Medulla oblongata (tissue), 1 donor: ENCODE measurements around the gene CCL18.
"Not testable (repeated sequence)": the region's sequence is repeated elsewhere in the genome, so short reads cannot be mapped to it uniquely, and the experiment has no call there.

Experiments
- DNase-seq: peaks from one replicate; pipeline ENCODE4 v3.0.0-alpha.2; 2015; ENCODE audit errors: extremely low spot score

Gene CCL18

GRCh38 chr17:36103401-36103975 is 39.4 kb downstream of the CCL18 start, which contains the start of gene CCL4:
CCL4 (plus strand) TSS chr17:36103827; CDS start chr17:36103906, 79 bp downstream.
- peak; percentile 12 for DNase-seq

- DNase-seq: not testable (repeated sequence)
Observed at GRCh38 chr17:36104246-36104645, 40.2 kb downstream of the CCL18 start.

- no peak for DNase-seq
Observed at GRCh38 chr17:36104701-36105181, 40.7 kb downstream of the CCL18 start.

- DNase-seq: no peak
Observed at GRCh38 chr17:36105781-36106492, 41.9 kb downstream of the CCL18 start.

DNA sequence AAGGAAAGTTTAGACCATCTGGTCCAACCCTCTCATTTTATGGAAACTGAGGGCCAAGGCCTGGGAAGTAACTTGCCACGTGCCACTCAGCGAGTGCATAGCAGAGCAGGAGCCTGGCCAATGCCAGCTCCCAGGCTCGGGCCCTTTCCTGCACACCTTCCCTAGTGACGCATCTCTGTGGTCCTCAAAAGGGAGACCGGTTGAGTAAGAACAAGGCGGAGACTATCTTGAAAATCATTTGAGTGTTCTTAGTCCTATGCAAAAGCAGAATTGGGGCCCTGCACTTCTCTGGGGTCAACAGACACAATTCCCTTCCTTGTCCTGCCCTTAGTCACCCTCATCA is 42.4 kb downstream of the CCL18 start:
- no peak for DNase-seq

- DNase-seq: no peak
Observed at GRCh38 chr17:36107660-36108059, 43.6 kb downstream of the CCL18 start.

DNA sequence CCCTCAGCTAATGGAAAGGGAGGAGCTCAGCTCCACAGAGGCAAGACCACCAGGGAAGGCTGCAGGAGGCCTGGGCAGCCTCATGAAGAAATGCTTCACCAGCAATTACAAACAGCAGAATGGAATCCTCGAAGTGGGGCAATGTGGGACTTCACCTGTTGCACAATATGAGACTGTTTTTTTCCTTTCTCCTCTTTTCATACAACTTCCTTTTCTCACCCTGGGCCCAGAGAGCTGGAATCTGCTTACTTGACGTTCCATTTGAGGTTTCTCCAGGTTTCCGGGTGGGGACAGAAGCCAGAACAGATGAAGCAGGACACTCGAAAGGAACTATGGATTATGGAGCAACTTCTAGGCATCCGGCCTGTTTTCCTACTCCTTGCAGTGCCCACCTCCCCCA is 44.2 kb downstream of the CCL18 start:
- DNase-seq: not testable (repeated sequence)

DNA sequence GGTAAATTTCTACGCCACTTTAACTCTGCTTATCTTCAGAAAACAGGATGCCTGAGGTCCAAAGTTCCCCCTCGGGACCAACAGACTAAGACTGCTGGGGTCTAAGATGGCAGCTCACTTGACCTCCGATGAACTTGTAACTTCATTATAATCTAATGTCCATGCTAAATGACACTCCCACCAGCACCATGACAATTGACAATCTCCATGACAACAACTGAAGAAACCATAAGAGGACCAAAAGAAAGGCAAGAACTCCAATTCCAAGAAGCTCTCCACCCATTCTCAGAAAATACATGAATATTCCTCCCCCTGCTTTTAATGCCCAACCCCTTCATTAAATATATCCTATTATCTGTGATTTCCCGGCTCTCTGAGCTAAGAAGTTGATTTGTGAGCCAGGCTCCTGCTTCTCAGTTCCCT is 47.0 kb downstream of the CCL18 start:
- DNase-seq: no peak

GRCh38 chr17:36112572-36112971 is 48.5 kb downstream of the CCL18 start:
- DNase-seq: no peak

DNA sequence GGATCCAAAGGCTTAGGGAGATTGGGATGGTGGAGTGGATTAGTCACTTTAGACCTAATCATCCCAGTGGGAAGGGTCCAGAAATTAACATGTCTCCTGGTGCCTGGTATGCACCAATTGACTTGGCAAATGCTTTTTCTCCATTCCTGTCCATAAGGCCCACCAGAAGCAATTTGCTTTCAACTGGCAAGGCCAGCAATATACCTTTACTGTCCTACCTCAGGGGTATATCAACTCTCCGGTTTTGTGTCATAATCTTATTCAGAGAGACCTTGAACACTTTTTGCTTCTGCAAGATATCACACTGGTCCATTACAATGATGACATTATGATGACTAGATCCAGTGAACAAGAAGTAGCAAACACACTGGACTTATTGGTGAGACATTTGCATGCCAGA is 49.1 kb downstream of the CCL18 start:
- not testable (repeated sequence) for DNase-seq

GRCh38 chr17:36114971-36115648 is 51.0 kb downstream of the CCL18 start:
- not testable (repeated sequence) for DNase-seq

DNA sequence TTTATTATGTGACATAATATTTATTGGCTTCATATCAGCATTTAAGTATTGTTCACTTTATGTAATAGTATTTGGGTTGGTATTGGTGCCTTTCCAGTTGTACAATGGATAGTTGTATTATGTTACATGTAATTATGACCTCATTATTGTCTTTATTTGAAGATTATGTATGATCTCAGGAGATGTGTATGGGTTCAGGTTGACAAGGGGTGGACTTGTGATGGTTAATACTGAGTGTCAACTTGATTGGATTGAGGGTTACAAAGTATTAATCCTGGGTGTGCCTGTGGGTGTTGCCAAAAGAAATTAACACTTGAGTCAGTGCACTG is 51.5 kb downstream of the CCL18 start:
- DNase-seq: not testable (repeated sequence)

GRCh38 chr17:36117505-36118382 is 53.7 kb downstream of the CCL18 start:
- DNase-seq: no peak

DNA sequence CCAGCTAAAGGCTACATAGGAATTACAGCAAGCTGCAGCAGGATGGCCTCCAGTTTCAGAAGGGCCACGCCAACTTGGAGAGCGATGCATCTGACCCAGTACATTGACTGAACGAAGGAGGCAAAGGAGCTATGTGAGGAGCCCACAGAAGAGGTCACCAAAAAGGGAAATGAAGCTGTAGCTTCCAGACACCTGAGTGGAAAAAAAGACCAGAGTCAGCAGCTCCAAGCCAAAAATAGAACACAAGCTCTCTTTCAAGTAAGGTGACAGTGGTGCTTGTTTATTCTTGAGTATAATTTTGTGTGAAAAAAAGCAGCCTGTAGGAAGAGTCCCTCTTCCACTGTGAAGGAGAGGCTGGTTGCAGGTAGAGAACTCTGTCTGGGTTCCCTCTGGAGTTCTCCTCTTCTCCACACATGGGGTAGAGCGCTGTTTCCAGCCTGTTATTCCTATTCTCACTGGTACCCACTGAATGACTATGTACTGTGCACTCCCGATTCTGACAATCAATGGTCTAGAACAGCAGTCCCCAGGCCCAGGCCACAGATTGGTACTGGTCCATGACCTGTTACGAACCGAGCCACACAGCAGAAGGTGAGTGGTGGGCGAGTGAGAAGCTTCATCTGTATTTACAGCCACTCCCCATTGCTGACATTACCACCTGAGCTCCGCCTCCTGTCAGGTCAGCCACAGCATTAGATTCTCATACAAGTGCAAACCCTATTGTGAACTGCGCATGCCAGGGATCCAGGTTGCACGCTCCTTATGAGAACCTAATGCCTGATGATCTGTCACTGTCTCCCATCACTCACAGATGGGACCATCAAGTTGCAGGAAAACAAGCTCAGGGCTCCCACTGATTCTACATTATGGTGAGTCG is 54.6 kb downstream of the CCL18 start:
- no peak for DNase-seq

GRCh38 chr17:36120221-36120620 is 56.1 kb downstream of the CCL18 start:
- no peak for DNase-seq

- not testable (repeated sequence) for DNase-seq
Observed at GRCh38 chr17:36121099-36121498, 57.0 kb downstream of the CCL18 start.
